DMS 273 treated with DMSO at 0.1 percent for 48 hours (cell line): Measurements from ENCODE around the gene CRKL.
"Not testable (repeated sequence)": the region's sequence is repeated elsewhere in the genome, so short reads cannot be mapped to it uniquely, and the experiment has no call there.

Experiments used
- DNase-seq: peaks from one replicate; lab custom pipeline; 2025; lab: John Stamatoyannopoulos, UW

CRKL gene

GRCh38 chr22:20935049-20935448 lies 17.8 kb downstream of the CRKL start:
- DNase-seq = not testable (repeated sequence)

GRCh38 chr22:20935780-20936539 lies 18.8 kb downstream of the CRKL start:
- DNase-seq = not testable (repeated sequence)

GRCh38 chr22:20937031-20937793 lies 20.0 kb downstream of the CRKL start:
- DNase-seq = no peak

GRCh38 chr22:20937794-20938671 lies 20.8 kb downstream of the CRKL start:
- DNase-seq = no peak

- DNase-seq = not testable (repeated sequence)
Measured at GRCh38 chr22:20939457-20940185, 22.4 kb downstream of the CRKL start.

- DNase-seq = peak; percentile 36
Measured at GRCh38 chr22:20940186-20940651, 23.0 kb downstream of the CRKL start.

GRCh38 chr22:20940904-20941385 lies 23.7 kb downstream of the CRKL start:
- no peak for DNase-seq

GRCh38 chr22:20942203-20942902 lies 25.1 kb downstream of the CRKL start:
- DNase-seq = not testable (repeated sequence)

- no peak for DNase-seq
Measured at GRCh38 chr22:20943104-20943933, 26.1 kb downstream of the CRKL start.

GRCh38 chr22:20944042-20944441 lies 26.8 kb downstream of the CRKL start:
- DNase-seq = no peak

GRCh38 chr22:20945578-20945934 lies 28.3 kb downstream of the CRKL start:
- DNase-seq = no peak

GRCh38 chr22:20946080-20946986 lies 29.1 kb downstream of the CRKL start:
- DNase-seq = no peak

- no peak for DNase-seq
Measured at GRCh38 chr22:20946991-20947390, 29.8 kb downstream of the CRKL start.

- DNase-seq = no peak
Measured at GRCh38 chr22:20948450-20948849, 31.2 kb downstream of the CRKL start.

- no peak for DNase-seq
Measured at GRCh38 chr22:20948989-20949388, 31.8 kb downstream of the CRKL start.

- no peak for DNase-seq
Measured at GRCh38 chr22:20949698-20950183, 32.5 kb downstream of the CRKL start.

GRCh38 chr22:20951151-20951931 lies 34.1 kb downstream of the CRKL start:
- no peak for DNase-seq

GRCh38 chr22:20951932-20952380 lies 34.7 kb downstream of the CRKL start:
- no peak for DNase-seq
